DMS 273 (cell line): Measurements from ENCODE around the gene C1orf216.
"Not testable (repeated sequence)": the region's sequence is repeated elsewhere in the genome, so short reads cannot be mapped to it uniquely, and the experiment has no call there.

ENCODE experiments used
- DNase-seq: peaks from one replicate; lab custom pipeline; 2025; ENCODE audit not compliant: unreplicated experiment; lab: John Stamatoyannopoulos, UW

C1orf216 gene

GRCh38 chr1:35718492-35719336 lies at the start of gene C1orf216:
TSS of gene C1orf216 (minus strand) at chr1:35718884. CDS start at chr1:35716321, 2,563 bp downstream.
- peak; percentile 83 for DNase-seq

GRCh38 chr1:35764283-35764682 lies 45.6 kb upstream of the C1orf216 start:
- DNase-seq: no peak

- no peak for DNase-seq
Observed at GRCh38 chr1:35763201-35763600, 44.5 kb upstream of the C1orf216 start.

- DNase-seq: no peak
Observed at GRCh38 chr1:35762141-35762540, 43.5 kb upstream of the C1orf216 start.

GRCh38 chr1:35756064-35756463 lies 37.4 kb upstream of the C1orf216 start:
- DNase-seq: no peak

- DNase-seq: no peak
Observed at GRCh38 chr1:35753626-35754260, 35.1 kb upstream of the C1orf216 start.

- DNase-seq: peak; percentile 19
Observed at GRCh38 chr1:35748326-35748725, 29.6 kb upstream of the C1orf216 start.

GRCh38 chr1:35745124-35745730 lies 26.5 kb upstream of the C1orf216 start:
- DNase-seq: no peak

- DNase-seq: no peak
Observed at GRCh38 chr1:35737120-35737519, 18.4 kb upstream of the C1orf216 start.

- DNase-seq: no peak
Observed at GRCh38 chr1:35727434-35728040, 8.9 kb upstream of the C1orf216 start.

- peak; percentile 83 for DNase-seq
Observed at GRCh38 chr1:35726450-35727433, 8.1 kb upstream of the C1orf216 start.

- no peak for DNase-seq
Observed at GRCh38 chr1:35725596-35725995, 6.9 kb upstream of the C1orf216 start.

- DNase-seq: peak; percentile 63
Observed at GRCh38 chr1:35717911-35718476, 690 bp downstream of the C1orf216 start.

- peak; percentile 89 for DNase-seq
Observed at GRCh38 chr1:35715568-35716002, 3.1 kb downstream of the C1orf216 start.

GRCh38 chr1:35714921-35715567 lies 3.6 kb downstream of the C1orf216 start:
- no peak for DNase-seq

GRCh38 chr1:35711098-35711497 lies 7.6 kb downstream of the C1orf216 start:
- DNase-seq: not testable (repeated sequence)

GRCh38 chr1:35708952-35709351 lies 9.7 kb downstream of the C1orf216 start:
- no peak for DNase-seq

- peak; percentile 54 for DNase-seq
Observed at GRCh38 chr1:35708441-35708921, 10.2 kb downstream of the C1orf216 start.
